DND-41 (cell line): ENCODE results near the gene RNF213.

Experiments
- EZH2 ChIP-seq: IDR thresholded peaks from 3 replicates; pipeline ENCODE4 v1.6.1; 2012; ENCODE audit warnings: borderline replicate concordance, low read depth, mild to moderate bottlenecking, moderate library complexity, low read length, inconsistent platforms; ENCODE audit not compliant: severe bottlenecking
- TF ChIP-seq, protein P1 (sequence below): IDR thresholded peaks from 2 replicates; pipeline ENCODE4 v1.5.1; 2012; ENCODE audit warnings: borderline replicate concordance, low read length, moderate library complexity, mild to moderate bottlenecking; ENCODE audit not compliant: poor library complexity, severe bottlenecking; ENCODE audit errors: extremely low read depth

DNA sequence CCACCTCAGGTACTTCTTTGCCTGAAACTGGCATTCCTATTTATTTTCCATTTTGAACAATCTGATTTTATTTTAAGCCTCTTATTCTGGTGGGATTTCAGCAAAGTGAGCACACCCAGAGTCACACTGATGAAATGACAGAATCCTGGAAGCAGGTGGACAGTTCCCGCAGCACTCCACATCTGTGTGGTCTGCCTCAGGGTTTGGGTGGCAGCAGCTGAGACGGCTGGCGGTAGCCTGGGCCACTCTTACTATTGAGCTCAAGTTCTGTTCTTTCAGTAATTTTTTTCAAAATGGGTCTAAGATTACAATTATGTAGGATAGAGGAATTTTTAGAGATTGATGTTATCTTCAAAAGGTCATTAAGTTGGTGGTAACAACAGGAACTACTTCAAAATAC lies 121.8 kb downstream of the RNF213 start:
- TF ChIP-seq EZH2, result no peak
- TF ChIP-seq, protein P1, sequence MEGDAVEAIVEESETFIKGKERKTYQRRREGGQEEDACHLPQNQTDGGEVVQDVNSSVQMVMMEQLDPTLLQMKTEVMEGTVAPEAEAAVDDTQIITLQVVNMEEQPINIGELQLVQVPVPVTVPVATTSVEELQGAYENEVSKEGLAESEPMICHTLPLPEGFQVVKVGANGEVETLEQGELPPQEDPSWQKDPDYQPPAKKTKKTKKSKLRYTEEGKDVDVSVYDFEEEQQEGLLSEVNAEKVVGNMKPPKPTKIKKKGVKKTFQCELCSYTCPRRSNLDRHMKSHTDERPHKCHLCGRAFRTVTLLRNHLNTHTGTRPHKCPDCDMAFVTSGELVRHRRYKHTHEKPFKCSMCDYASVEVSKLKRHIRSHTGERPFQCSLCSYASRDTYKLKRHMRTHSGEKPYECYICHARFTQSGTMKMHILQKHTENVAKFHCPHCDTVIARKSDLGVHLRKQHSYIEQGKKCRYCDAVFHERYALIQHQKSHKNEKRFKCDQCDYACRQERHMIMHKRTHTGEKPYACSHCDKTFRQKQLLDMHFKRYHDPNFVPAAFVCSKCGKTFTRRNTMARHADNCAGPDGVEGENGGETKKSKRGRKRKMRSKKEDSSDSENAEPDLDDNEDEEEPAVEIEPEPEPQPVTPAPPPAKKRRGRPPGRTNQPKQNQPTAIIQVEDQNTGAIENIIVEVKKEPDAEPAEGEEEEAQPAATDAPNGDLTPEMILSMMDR, result no peak
